Erythroblast (primary cell): ENCODE data around the gene PDIA5.

Source experiments
- GATA1 ChIP-seq: IDR thresholded peaks from 2 replicates; pipeline ENCODE4 v1.6.1; 2011; ENCODE audit warnings: low read depth, mild to moderate bottlenecking, control low read depth, low read length, moderate library complexity
- POLR2A ChIP-seq: IDR thresholded peaks from 2 replicates; pipeline ENCODE4 v1.6.1; 2011; ENCODE audit warnings: mild to moderate bottlenecking, low read length

DNA sequence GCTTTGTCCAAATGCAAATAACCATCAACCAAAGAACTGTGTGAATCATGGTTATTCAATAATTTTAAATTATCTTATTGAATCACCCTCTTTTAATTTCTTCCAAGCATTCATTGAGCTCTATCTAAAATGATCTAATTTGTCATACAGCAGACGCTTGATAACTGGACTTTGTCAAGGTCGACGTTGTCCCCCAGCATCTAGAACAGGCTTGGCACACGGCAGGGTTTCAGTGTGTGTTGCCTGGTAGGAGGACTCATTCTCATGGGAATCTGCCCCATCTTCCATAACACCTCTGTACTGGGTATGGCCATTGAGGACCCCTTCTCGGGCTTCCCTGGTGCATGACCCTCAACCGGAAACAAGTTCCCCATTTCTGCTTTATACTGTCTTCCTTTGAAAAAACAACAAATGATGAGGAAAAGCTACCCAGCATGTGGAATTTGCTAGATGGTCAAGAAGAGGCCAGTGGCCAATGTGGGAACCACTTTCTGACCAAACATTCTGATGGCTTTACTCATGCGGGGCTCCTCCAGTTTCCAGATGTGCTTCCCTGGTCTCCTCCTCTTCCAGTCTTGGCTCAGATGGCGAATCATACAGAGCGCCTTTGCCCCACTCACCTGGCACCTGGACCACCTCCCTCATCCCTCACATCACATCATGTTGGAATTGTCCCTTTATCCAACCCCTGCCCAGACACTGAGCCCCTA lies 93.3 kb downstream of the PDIA5 start:
- TF ChIP-seq GATA1 (no peak), POLR2A (no peak)
